Measurements from ENCODE around the gene RFTN1.

Gene RFTN1

DNA sequence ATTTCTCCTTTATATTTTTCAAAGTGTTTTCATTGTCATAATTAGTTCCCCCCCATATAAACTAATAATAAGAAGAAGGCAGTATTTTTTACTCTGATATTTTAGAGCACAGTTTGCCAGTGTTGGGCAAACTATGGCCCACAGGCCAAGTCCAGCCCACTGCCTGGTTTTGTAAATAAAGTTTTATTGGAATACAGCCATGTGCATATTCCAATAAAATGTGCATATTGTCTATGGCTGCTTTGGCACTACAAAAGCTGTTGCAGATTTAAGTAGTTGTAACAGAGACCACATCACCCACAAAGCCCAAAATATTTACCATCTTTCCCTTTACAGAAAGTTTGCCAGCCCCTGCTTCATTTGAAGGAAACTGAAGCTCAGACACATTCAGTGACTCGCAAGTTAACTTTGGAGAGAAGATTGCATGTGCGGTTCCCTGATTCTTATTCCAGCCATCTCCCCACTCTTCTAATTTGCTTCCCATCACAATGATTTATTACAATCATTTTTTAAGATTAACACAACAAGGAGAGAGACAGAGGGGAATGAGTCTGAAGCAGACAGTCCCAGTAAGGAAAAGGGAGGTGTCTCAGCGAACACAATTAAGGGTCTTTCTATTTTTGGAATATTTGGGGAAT is 48.9 kb downstream of the RFTN1 start:
- DNase-seq (ENCODE audit: low read depth), result no peak

DNA sequence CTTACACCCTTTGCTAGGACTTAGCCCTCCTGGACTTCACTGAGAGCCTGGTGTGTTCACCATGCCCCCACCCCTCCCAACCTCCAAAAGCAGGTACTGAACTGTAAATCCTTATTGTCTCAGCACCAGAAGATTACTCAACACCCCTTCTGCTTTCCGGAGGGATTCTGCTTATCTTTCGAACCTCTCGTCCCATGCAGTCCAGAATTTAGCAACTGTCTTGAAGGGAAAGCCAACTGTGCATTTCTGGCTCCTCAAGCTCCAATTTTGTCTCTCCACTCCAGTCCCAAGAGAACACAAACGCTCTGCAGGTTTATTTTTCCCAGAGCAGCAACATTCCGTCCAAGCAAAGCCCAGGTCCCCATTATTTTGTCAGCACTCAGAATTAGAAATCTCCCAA is 49.6 kb downstream of the RFTN1 start:
- no peak for DNase-seq (ENCODE audit: low read depth)

DNA sequence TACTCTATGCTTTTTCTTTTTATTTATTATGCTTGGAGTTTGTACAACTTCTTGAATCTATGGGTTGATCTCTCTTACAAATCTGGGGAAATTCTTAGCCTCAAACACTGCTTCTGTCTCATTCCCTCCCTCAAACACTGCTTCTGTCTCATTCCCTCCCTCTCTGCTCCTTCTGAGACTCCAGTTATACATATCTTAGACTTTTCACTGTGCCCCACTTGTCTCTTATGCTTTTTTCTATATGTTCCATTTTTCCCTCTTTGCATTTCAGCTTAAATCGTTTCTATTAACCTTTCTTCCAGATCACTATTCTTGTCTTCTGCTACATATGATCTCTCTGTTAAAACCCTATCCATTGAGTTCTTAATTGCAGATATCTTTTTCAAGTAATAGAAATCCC is 50.4 kb downstream of the RFTN1 start:
- no peak for DNase-seq (ENCODE audit: low read depth)

DNA sequence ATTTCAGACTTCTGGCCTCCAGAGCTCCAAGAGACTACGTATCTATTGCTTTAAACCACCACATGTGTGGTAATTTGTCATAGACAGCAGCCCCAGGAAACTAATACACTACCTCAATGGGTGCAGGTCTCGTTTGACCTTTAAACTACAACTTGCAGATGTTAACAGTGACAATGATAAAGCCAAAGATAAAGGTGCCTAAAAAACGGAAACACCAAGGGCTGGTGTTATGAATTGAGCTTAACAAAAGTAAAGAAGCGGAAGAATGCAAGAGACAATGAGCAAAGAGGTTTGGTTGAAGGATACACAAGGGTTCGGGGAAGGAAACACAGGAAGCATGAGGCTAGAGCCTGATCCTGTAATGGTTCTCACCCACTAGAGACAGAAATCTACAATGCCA is 50.8 kb downstream of the RFTN1 start:
- no peak for DNase-seq (ENCODE audit: low read depth)

DNA sequence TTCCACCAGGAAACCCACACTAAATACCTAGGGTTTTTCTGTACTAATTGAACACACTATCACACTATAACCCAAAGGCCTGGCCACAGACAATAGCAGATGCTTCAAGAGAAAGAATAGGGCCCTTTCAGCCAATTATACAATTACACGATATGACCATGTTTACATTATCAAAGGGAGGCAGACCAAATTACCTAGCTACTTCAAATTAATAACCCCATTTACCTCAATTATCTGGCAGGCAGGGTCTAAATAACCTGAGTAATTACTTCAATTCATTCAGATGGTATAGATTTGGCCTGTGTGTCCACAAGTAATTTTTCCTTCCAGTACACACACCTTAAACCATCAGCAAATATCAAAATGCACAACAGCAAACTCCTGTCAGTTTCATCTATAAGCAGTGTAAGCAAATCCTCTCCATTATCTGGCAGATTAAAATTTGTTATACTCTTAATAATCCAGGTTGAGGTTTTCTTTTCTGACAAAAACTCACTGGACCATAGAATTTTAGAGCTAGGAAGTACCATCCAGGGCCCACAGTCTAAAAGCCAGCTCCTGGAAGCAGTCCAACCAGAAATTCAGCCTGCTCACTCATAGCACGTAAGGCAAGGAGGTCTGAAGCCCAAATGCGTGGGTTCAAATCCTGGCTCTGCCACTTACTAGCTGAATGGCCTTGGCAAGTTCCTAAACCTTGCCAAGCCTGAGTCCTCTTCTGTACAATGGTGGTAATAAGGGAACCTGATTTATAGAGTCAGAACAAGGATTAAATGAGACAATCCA is 51.8 kb downstream of the RFTN1 start:
- DNase-seq (ENCODE audit: low read depth), result no peak

DNA sequence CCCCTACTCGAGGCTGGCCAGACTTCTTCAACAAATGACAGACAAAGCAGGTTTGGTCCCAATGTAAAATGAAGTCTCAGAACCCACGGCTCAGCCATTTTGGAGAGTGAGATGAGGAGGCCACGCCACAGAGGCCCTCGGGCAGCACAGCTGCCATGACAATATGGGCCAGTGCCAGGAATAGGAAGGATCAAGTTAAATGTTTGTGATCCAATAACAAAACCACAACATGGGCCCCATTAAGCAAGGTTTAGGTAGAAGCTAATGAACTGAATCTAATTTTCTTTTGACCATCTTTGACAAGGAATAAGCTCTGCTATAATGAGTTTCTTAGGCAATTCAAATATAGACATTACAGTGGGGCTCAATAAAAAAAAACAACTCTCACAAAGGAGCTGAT is 52.6 kb downstream of the RFTN1 start:
- no peak for DNase-seq (ENCODE audit: low read depth)

DNA sequence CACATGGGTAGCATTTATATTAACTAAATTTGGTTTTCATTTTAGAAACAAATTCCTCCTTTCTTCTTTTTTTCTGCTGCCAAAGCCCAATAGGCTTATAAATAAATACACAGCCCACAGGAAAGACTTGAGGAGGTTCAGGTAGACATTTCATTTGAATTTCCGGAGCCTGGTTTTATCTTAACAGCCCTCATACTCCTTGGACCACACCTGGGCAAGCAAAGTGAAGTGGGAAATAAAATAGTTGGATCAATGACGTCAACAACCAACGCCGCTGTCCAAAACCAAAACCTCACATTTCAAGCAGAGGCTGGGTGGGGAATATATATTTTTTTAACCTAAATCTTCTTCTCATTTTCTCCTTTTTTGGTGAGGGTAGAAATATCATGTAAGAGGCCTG is 53.2 kb downstream of the RFTN1 start:
- no peak for DNase-seq (ENCODE audit: low read depth)

DNA sequence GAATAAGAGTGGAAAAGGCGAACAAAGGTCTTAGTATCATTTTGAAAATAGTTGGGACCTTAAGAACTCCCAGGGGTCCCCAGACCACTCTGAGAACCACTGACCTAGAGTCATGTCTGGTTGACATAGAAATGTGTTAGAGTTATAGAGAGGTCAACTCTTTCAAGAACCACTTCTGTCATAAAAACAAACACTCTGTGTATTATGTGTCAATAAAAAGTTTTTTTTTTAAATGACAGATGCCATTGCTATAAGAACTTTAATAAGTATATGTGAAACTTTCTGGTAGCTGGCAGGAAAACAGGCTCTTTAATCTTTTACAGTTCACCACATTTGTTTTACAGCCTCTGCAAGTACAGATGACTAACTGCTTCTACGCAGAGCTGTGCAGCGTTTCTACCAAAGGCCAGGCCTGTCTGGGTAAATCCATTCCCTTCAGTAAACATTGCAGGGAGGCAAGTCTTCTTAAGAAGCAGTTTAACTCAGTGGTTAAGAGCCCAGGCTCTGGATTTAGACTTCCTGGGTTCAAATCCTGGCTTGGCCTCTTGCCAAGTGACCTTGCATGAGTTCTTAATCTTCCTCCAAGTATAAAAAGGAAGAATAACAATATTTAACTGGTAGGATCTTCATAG is 56.6 kb downstream of the RFTN1 start:
- DNase-seq (ENCODE audit: low read depth), result no peak

DNA sequence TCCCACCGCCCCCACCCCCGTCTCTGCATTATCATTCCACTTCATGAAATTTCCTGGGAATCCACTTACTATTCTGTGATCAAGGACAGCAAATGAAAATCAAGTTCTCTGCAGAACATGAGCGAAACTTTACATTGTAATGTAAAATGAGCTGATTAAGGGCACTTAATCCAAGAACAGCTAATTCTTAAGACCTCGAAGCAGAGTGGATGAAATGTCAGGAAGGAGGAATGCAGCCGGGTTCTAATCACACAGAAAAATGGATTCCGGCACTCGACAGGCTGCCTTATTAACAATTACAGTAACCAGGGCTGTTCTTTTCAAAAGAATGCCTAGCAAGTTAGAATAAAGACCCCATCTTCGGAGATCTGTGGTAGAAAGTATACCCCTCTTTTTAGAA is 57.5 kb downstream of the RFTN1 start:
- no peak for DNase-seq (ENCODE audit: low read depth)

DNA sequence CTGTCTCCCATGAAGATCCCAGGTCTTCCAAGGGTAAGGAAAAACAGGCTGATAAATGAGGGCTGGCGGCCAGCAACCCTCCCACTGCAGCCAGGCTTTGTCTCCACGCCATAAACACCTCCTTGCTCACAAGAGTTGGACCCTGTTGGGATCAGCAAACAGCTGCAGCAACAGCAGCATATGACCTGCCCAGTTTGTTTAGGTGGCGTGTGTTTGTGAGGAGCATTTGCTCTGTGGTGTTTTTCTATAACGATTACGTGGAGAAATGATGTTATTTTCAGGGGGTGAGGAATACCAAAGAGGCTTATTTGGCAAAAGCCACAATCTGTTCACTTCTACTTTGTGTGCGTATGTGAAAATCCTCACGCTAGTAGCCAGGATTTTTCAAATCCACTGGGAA is 58.5 kb downstream of the RFTN1 start:
- DNase-seq (ENCODE audit: low read depth), result no peak

DNA sequence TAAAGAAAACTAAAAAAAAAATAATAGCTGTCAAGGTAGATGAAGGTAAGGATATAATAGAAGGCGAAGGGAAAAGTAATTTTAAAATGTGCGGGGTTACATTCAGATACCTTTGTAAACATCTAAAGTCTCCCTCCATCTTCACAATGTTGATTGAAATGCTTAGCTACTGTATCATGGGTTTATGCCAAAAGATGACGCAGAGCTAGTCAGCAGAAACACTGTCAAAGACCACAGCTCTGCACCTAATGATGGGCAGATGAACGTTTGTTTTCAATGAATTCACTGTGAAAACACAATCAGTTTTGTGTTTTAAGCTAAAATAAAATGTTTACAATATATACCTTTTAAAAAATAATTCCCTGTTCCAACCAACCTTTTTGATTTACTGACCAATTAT is 61.2 kb downstream of the RFTN1 start:
- DNase-seq (ENCODE audit: low read depth), result no peak

DNA sequence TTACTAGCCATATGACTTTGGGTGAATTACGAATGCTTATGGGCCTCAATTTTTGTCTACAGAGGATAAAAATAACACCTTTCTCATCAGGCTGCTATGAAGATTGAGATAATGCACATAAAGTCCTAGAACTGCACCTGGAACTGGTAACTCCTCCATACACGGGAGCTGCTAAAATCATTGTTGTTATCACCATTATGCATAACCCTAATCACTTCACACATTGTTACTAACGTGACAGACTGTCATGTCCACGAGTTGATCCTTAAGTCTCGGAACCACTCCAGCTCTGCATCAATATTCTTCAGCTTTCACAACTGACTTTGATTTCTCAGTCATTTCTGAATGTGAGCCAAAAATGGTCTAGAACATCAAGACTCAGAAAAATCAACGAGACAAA is 64.1 kb downstream of the RFTN1 start:
- DNase-seq (ENCODE audit: low read depth), result no peak

DNA sequence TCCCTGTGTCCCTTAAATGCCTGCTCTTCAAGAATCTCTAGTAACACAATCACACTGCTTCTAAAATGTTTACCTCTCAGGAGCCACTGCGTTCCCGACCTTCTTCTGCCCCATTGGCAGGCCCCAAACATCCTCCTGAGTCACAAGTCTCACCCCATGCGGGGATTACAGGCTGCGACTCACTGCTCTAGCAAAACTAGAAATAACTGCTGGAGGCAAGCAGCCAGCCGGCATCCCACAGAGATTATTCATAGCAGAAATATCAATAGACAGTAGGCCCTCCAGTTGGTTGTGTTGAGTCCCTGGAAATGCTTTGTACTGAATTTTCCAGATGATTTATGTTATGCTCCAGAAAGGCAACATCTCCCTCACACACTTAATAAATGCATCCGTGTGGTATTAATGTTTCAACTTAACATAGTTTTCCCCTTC is 64.8 kb downstream of the RFTN1 start:
- DNase-seq (ENCODE audit: low read depth), result no peak

DNA sequence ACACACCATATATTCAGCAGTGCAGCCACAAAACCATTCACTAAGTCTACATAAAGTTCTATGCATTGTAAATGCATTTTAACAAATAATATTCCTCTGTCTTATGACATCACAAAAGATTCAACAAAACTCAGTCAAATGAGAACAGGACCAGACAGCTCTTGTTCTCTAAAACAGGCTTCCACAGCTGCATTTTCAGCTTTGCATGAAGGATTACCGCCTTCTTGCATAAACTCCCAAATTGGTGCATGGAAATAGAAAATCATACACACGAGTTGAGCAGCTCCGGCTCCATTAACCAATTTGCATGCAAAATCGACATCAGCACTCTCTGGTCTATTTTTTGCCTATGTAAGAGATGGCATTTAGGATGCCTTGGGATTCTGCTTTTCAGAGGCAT is 66.4 kb downstream of the RFTN1 start:
- DNase-seq (ENCODE audit: low read depth), result no peak

DNA sequence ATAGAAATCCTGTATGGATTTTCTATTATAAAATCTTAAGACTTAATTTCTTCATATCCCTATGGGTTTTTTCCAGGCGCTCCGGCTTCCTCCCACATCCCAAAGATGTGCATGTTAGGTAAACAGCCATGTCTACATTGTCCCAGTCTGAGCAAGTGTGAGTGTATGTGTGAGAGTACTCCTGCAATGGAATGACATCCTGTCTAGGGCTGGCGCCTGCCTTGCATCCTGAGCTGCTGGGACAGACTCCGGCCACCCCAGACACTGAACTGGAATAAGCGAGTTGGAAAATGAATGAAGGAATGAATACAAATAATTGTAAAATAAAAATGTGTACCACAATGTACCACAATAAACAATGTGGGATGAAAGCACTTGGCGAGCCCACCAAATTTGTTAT is 69.2 kb downstream of the RFTN1 start:
- DNase-seq (ENCODE audit: low read depth), result no peak

DNA sequence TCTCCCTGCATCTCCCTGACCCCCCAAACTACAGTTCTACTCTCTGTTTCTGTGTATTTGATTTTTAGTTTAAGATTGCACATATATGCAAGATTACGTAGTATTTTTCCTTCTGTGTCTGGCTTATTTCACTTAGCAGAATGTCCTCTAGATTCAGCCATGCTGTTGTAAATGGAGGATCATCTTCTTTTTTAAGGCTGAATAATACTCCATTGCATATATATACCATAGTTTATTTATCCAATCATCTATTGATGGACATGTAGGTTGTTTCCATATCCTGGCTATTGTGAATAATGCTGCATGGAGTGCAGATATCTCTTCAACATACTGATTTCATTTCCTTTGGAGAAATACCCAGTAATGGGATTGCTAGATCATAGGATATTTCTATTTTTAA is 70.8 kb downstream of the RFTN1 start:
- DNase-seq (ENCODE audit: low read depth), result no peak

DNA sequence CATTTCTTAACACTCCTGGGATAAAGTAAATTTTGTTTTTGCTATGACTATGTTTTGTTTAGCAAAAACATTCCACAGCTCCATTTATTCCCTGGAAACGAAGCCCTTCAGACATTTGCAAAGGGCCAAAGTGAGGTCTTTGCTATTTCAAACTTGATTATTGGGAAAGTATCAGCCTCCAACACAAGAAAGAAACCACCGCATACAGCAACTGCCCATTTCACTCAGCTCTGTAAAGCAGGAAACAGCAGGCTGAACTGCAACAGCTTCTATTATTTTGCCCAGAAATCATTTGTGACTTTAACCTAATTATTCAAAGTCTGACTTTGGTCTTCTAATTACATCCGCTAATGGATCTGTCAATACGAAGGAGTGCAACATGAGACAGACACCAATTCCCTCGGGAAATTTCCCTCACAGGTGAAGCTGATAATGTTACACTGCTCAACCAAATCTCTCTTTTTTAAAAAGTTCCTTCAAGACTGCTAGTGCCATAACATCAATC is 72.1 kb downstream of the RFTN1 start:
- no peak for DNase-seq (ENCODE audit: low read depth)

DNA sequence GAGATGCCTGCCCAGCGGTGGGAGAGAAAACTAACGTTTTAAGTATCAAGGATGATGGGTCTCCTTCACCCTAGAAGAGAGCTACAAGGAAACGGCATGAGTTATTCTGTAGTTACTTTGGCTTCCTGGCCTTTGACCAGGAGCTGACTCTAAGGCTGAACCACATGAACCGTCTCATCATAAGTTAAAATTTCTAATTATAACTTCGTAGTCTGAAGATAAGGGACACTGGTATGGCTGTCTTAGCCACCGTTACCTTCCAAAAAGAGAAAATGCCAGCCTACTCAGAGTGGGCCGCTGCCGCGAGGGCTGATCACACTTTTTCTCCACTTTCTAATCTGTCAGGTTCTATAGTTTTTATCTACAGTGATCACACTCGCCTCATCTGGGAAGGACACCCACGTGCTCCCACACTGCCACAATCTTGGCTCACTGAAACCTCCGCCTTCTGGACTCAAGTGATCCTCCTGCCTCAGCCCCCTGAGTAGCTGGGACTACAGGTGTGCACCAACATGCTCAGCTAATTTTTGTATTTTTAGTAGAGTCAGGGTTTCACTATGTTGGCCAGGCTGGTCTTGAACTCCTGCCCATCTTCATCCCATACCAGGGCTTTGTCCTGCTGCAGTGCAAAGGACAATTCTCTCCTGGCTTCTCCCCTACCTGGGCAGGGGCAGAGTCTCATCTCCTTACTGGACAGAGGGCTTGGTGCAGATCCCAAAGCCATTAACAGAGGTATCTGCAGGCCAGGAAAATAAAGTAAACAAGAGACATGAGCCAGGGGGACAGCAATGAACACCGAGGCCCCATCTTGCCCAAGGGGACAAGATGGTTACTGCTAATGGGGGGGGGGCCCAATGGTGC is 73.4 kb downstream of the RFTN1 start:
- DNase-seq (ENCODE audit: low read depth), result no peak

DNA sequence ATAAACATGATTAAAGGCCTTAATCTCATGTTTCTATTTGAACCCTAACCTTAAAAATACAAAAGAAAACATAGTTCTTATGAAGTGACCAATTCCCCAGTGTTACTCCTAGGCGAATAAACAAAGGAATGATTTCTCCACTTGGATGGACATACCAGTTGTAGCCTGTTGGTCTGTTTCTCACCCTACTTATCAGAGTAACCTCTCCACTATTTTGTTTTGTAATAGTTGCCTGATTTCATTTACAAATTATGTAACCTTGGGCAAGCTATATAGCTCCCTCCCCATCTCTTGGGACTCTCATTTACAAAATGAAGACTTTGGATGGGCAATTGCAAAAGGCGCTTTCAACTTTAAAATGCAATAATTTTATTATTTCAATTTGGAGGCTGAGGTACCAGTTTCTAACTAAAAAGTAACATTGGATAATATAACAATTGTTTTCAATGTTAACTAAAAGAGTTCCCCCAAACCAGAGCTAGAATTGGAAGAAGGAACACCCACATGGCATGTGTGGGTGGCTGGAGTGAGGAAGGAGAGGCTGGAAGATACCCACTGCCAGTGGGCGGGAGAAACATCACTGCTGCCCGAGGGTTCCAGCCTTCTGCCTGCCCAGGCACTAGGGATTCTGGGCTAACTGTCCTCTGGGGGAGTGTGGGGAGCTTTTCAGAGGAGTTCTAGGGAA is 74.2 kb downstream of the RFTN1 start:
- DNase-seq (ENCODE audit: low read depth), result no peak

DNA sequence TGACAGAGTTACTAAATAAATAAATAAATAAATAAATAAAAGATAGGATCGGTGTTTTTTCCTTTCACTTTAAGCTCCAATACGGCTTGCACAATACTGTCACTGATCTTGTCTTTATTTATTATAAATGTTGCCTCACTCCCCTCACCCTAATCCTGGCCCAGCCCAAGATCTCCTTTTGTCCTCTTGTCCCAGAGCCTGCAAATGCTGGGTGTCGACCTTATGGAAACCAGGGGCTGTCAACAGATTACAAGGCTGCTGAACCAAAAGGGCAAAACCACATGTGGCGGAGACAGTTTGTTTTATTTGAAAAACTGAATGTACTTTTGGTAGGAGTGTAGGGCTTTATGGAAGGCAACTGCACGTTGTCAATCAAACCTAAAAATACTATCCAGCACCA is 75.9 kb downstream of the RFTN1 start:
- no peak for DNase-seq (ENCODE audit: low read depth)

DNA sequence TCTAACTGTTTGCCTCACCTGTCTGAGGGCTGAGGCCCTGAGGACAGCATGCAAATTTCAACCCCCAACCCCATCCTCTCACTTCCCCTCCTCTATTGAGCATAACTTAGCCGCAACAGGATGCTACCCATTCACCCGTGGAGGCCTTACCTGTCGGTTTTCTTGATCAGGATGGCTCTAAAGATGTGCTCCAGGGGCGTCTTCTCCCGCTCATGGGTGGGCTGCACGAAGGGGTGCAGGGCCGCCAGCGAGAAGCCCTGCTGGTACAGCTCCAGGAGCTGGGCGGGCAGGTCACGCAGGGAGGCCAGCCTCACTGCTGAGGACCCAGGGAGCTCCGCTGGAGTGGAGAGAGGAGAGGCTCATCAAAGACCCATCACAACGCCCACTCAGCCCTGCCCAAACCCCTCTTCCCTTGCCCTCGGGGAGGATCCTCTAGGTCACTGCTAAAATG is 79.8 kb downstream of the RFTN1 start:
- no peak for DNase-seq (ENCODE audit: low read depth)

DNA sequence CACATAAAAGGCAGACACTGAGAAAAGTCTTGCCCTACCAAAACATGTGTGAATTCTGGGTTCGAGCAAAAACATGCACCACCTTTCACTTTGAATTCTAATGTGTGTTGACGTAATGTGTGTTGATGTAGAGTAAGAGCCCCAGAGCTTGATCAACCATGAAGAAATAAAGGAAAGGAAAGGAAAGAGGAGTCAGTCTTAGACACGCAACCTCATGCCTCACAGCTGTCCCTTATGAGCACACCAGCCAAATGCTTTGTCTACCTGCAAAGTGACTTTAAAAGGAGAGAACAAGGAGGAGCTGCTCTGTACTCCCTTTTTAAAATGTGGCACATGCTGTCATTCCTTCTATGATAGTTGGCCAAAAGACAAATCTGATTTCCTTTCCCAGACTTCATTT is 80.8 kb downstream of the RFTN1 start:
- no peak for DNase-seq (ENCODE audit: low read depth)

Measured in stimulated activated CD8-positive, alpha-beta memory T cell treated with anti-CD3 and anti-CD28 coated beads, Interleukin-4, amount 100 ng/mL, for 24 hours (primary cell).